HG03045 (cell line): ENCODE measurements around the gene ISG15.
"Not testable (repeated sequence)": the region's sequence is repeated elsewhere in the genome, so short reads cannot be mapped to it uniquely, and the experiment has no call there.

ENCODE experiments used
- ATAC-seq: cut with Tn5 transposase; IDR thresholded peaks from one replicate; pipeline ENCODE4 v1.9.1; 2021; ENCODE audit warnings: mild to moderate bottlenecking, moderate library complexity; ENCODE audit not compliant: unreplicated experiment

Gene ISG15

DNA sequence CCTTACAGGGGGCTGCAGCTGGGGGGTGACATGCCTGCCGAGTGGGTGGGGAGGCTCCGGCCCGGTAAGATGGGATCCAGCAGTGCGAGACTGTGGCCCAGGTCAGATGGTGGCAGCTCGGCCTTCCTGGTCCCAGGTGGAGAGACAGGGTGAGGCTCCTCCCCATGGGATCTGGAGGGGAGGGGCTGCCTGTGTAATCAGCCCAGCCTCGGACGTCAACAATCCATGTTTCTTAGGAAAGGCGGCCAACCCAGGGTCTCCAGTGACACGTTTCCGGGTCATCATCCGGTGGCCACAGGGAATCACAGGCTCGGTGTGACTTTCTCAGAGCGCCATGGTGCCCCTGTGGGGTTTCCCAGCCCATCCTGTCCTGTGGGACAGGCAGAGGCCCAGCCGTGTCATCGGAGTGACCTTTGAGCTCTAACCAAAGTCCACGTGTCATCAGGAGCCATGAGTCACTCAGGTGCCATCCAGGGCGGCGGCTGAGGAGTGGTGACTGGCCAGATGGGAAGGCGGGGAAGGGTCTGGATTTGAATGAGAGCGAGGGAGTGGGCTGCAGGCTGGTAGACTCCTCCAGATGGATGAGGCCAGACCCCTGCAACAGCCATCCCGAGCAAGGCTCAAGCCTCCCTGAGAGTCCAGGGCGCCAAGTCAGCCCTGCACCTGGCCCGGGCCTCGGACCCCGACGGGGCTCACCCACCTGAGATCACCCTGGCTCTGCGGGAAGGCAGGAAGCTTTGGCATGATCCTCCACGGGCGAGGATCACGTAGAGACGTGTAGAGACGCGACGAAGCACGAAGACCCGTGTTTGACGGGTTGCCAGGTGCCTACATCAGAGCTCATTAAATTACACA is 6.8 kb upstream of the ISG15 start:
- no peak for ATAC-seq

DNA sequence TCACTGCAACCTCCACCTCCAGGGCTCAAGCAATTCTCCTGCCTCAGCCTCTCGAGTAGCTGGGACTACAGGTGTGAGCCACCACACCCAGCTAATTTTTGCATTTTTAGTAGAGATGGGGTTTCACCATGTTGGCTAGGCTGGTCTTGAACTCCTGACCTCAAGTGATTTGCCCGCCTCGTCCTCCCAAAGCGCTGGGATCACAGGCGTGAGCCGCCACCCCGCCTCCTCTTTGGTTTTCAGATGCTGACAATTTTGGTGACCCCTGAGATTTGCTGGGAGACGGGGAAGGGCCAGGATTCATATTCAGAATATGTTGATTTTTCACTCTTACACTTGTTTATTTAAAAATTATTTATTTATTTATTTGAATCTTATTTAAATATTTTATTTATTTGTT is 3.2 kb upstream of the ISG15 start:
- ATAC-seq, result not testable (repeated sequence)

DNA sequence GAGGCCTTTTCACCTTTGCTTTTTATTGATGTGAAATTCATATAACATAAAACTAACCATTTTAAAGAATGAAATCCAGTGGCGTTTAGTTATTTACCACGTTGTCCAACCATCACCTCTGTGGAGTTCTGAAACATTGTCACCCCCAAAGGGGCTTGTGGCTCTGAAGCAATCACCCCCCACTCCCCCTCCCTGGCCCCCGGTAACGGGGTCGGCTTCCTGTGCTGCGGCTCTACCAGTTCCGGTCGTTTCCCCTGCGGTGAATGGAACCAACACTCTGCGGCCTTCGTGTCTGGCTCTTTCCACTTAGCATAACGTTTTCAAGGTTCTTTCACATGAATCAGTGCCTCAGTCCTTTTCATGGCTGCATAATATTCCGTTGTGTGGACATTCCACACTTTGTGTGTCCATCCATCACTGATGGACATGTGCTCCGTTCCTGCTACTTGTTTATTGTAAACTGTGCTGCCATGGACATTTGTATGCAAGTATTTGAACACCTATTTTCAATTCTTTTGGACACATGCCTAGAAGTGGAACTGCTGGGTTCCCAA is 1.8 kb upstream of the ISG15 start:
- no peak for ATAC-seq

DNA sequence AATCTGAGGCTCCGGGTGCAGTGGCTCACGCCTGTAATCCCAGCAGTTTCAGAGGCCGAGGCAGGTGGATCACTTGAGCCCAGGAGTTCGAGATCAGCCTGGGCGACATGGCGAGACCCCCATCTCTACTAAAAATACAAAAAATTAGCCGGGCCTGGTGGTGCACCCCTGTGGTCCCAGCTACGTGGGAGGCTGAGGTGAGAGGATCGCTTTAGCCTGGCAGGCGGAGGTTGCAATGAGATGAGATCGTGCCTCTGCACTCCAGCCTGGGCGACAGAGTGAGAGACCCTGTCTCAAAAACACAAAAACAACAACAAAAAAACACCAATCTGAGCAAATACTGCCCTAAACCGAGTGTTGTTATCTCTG is 577 bp upstream of the ISG15 start:
- ATAC-seq, result not testable (repeated sequence)

DNA sequence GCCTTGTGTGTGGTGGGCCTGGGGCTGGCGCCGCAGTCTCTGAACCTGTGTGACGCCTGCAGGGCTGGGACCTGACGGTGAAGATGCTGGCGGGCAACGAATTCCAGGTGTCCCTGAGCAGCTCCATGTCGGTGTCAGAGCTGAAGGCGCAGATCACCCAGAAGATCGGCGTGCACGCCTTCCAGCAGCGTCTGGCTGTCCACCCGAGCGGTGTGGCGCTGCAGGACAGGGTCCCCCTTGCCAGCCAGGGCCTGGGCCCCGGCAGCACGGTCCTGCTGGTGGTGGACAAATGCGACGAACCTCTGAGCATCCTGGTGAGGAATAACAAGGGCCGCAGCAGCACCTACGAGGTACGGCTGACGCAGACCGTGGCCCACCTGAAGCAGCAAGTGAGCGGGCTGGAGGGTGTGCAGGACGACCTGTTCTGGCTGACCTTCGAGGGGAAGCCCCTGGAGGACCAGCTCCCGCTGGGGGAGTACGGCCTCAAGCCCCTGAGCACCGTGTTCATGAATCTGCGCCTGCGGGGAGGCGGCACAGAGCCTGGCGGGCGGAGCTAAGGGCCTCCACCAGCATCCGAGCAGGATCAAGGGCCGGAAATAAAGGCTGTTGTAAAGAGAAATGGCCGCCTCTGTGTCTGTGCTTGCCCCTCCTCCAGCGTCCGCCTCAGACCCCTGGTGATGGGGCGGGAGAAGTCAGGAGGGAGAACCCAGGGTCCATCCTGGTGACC is 788 bp downstream of the ISG15 start:
- no peak for ATAC-seq

DNA sequence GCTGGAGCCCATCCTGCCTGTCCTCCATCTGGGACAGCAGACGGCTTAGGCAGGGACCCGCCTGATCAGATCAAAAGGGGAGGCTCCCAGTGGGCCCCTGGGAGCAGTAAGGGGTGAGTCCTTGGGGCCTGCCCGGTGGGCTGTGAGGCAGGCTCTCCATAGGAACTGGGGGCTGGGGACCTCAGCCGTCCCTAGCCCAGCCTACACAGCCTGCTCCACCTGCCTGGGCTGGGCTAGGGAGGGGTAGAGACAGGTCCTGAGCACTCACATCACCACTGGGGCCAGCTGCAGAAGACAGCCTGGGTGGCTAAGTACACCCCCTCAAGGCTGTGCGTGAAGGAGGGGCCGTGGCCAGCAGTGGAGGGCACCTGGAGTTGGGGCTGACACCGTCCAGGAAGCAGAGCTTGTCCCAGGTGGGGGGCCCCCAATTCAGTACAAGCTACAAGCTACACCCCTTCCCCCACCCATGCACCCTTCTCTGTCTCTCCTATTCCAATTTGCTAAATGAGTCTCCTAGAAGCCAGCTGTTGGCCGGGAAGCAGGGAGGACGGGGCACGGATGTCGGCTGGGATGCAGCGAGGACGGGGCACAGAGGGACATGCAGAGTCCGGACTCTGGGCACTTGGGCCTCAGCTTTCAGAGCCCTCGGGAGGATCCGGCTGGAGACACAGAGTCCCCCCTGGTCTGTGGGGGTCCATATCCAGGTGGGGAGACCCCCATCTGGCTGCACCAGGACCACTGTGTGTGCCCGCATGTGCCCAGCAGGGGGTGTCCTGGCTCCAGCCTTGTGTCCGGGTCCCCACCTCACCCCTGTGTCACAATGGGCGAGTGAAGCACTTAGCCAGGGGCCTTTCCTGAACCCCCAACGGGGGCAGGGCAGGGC is 1.7 kb downstream of the ISG15 start:
- no peak for ATAC-seq

DNA sequence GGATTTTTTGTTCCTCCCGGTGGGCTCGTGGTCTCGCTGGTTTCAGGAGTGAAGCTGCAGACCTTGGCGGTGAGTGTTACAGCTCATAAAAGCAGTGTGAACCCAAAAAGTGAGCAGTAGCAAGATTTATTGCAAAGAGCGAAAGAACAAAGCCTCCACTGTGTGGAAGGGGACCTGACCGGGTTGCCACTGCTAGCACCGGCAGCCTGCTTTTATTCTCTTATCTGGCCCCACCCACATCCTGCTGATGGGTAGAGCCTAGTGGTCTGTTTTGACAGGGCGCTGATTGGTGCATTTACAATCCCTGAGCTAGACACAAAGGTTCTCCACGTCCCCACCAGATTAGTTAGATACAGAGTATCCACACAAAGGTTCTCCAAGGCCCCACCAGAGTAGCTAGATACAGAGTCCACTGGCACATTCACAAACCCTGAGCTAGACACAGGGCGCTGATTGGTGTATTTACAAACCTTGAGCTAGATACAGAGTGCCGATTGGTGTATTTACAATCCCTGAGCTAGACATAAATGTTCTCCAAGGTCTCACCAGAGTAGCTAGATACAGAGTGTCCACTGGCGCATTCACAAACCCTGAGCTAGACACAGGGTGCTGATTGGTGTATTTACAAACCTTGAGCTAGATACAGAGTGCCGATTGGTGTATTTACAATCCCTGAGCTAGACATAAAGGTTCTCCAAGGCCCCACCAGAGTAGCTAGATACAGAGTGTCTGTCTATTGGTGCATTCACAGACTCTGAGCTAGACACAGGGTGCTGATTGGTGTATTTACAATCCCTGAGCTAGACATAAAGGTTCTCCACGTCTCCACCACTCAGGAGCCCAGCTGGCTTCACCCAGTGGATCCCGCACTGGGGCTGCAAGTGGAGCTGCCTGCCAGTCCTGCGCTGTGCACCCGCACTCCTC is 4.4 kb downstream of the ISG15 start:
- not testable (repeated sequence) for ATAC-seq

DNA sequence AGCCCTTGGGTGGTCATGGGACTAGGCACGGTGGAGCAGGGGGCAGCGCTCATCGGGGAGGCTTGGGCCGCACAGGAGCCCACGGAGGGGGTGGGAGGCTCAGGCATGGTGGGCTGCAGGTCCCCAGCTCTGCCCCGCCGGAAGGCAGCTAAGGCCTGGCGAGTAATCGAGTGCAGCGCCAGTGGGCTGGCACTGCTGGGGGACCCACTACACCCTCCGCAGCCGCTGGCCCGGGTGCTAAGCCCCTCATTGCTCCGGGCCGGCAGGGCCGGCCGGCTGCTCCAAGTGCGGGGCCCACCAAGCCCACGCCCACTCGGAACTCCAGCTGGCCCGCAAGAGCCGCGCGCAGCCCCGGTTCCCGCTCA is 5.0 kb downstream of the ISG15 start:
- not testable (repeated sequence) for ATAC-seq

DNA sequence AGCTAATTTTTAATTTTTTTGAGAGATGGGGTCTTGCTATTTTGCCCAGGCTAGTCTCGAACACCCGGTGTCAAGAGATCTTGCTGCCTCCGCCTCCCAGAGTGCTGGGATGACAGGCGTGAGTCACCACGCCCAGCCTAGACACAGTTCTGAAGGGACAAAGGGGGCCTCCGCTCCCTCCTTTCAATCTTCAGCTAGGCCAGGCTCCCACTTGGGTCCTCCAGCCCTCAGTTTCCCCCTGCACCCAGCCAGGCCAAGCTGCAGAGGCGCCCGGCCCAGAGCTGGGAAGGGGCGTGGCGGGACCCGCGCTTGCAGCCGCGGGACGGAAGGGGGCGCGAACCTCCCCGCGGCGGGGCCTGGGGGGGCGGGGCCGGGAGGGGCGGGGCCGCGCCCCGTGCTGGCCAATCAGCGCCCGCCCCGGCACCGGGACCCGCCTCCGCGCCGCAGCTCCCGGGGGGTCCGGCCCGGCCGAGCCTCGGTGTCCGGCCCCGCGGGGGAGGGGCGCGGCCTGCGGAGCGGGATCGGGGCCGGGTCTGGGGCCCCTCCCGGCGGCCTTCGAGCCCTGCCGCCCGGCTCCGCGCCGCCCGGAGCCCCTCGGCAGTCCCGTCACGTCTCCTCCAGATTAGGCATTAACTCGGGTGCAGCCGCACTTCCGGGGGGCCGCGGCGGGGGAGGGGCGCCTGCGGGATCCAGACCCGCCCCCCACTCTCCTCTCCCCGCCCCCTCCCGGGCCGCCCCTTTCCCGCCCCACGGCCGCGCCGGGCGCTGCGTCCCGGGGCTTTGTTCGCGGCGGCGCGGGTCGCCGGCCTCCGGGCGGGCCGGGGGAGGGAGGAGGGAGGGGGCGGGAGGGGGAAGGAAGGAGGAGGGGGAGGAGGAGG is 6.1 kb downstream of the ISG15 start:
- ATAC-seq, result peak; percentile 67

DNA sequence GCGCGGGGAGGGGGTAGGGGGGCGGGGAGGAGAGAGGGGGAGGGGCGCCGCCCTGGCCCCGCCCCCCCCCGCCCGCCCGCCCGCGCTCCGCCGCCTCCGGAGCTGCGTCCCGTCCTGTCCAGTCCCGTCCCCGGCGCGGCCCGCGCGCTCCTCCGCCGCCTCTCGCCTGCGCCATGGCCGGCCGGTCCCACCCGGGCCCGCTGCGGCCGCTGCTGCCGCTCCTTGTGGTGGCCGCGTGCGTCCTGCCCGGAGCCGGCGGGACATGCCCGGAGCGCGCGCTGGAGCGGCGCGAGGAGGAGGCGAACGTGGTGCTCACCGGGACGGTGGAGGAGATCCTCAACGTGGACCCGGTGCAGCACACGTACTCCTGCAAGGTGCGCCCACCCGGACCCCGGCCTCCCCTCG is 6.7 kb downstream of the ISG15 start, which contains the start of gene AGRN:
TSS of gene AGRN (plus strand) at position 121 of the 405 bp plus-strand sequence. CDS start at position 174, 53 bp downstream.
- ATAC-seq, result peak; percentile 31

DNA sequence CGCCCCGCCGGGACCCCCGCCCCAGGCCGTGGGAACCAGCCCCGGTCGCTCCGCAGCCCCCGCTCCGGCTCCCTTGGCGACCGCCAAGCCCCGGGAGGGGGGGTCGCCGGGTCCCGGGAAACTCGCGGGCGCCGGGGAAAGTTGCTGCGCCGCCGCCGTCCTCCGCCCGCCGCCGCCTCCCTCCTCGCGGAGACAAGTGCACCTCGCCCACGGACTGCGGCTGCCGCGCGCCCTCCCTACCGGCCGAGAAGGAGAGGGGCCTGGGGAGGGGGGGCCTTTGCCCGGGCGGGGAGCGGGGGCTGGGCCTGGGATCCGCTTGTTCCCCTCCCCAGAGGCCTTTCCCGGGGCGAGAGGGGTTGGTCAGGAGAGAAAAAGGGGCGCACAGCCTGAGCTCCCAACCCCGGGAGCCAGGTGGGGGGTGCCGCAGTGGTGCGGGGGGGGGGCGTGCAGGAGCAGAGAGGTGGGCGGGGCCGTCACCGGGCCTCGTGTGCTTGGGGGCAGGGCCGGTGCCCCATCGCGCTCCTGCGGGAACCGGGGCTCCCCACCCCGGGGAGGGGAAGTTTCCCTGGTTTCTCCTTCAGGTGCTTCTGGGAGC is 7.2 kb downstream of the ISG15 start:
- peak; percentile 12 for ATAC-seq

DNA sequence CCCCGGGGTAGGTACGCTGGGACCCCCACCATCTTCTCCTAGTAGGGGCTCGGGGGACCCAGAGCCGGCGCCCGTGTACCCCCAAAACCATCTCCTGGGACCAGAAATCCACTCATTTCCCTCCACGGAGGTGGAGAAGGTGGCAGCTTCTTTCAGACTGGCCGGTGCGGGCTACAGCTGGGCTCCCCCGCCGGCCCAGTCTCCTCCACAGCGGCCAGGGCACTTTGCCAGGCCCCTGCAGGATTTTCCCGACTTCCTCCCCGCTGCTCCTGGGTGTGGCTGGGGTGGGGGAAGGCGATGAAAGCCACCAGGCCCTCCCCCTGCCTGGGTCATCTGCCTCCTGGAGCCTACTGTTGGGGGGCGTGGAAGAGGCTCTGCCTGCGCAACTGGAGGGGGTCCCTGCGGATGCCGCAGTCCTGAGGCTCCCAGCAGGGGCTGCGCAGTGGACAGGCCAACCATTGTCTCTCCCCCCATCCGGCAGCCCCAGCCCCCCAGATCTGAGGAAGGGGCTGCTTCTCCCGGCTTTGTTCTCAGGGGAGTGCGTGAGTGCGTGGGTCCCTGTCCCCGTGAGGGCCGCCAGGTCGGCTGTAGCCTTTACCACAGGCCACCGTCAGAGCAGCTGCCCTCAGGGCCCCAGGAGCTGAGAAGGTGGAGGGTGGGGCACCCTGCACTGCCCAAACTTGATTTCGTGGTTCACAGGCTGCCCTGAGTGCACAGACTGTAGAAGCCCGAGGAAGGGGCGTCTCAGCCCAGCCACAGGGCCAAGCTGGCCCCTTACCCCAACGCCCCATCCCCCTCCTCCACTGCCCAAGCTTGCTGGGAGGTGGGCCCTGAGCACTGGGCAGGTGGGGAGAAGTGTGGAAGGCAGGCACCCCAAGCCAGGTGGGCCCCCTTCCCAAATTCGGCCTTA is 8.0 kb downstream of the ISG15 start:
- ATAC-seq, result no peak

DNA sequence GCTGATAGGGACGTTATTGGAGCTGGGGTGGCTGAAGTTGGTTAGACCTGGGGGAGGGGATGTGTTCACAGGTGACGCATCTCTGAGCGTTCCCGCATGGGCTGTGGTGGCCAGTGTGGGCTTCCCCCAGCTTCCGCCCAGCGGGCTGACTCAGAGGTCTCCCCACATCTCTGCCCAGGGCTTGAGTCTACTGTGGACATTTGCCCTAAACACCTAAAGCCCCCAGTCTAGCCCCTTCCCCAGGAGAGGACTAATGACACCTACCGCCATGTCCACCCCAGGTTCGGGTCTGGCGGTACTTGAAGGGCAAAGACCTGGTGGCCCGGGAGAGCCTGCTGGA is 8.6 kb downstream of the ISG15 start:
- no peak for ATAC-seq

DNA sequence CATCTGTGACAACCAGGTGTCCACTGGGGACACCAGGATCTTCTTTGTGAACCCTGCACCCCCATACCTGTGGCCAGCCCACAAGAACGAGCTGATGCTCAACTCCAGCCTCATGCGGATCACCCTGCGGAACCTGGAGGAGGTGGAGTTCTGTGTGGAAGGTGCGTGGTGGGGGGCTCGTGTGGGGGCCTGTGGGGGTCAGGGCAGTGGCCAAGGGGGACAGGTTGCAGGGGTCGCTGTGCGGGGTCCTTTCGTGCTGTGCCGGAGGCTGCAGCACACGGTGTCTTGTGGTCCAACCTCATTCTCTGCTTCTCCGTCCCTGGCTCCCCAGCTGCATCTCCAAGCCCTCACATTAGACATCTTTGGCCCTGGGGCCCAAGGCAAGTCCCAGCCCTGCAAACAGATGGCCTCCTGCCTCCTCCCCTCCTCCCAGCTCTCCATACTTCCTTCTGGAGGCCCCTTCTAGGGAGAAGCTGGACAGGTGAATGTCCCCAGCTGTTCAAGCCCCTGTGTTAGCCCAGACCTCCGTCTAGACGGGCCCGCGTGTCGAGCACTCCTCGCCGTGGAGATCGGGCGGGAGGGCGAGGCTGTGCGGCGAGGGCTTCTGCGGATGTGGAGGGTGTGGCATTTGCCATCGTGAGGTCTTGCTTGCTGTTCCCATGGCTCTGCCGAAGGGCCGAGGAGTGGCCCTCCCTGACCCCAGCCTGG is 9.2 kb downstream of the ISG15 start:
- ATAC-seq, result no peak

DNA sequence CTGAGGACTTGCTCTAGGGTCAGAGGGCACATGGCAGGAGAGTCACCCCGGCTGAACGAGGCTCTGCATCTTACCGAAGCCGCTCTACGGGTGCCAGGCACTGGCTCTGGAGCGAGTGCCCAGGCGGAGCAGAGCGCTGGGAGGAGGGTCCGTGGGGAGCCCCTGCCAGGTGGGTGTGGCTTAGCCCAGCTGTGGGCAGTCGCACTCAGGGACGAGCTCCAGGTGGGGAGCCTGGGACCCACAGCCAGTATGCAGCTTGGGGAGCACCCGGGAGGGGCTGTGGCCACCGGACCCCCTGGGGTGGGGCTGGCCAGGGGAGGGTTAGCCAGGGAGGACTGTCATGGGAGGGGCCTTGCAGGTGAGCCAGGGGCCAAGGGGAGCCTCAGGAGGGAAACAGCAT is 10.4 kb downstream of the ISG15 start:
- no peak for ATAC-seq

DNA sequence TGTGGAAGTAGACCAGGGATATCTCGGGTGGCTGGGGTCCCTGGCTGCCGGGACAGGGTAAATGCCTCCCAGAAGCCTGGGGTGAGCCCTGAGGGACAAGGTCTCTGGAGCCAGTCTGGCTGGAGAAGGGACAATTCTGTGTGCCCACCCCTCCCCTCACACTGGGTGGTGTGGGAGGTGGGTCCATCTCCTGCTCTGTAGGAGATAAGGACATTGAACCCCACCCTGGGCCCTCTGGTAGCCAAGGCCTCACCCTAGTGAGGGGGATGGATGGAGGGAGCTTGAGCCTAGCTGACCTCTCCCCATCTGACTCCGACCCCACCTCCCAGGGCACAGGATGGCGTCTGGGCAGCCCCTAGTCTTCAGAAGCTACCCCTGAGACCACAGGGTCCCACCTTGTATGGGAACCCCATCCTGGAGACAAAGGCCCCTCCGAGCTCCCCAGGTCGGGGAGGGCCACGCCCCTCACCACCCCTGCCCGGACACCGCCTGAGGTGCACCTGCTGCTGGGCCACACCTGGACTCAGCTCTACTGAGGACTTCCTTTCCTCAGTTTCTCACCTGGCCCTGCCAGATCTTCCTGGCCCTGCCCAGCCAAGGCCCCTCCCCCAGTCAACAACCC is 11.0 kb downstream of the ISG15 start:
- no peak for ATAC-seq
